Measurements from ENCODE around the gene AGA.
A peak's percentile ranks its signal among the peaks of the same experiment; 100 is the strongest.

The AGA gene

GRCh38 chr4:177448850-177449249 lies 6.6 kb upstream of the AGA start:
- TF ChIP-seq CTCF (conservative IDR thresholded peaks at IDR 0.05) (no peak), ZFX (IDR thresholded peaks at IDR 0.05) (no peak)
- no peak overlapping the region for H3K27ac ChIP-seq

GRCh38 chr4:177447417-177448004 lies 5.3 kb upstream of the AGA start:
- no peak overlapping the region for H3K27ac ChIP-seq
- TF ChIP-seq ZFX (IDR thresholded peaks at IDR 0.05) (no peak), CTCF (conservative IDR thresholded peaks at IDR 0.05) (no peak)

- no peak overlapping the region for H3K27ac ChIP-seq
- TF ChIP-seq CTCF (conservative IDR thresholded peaks at IDR 0.05), result no peak
These were observed 4.3 kb upstream of the AGA start for GRCh38 chr4:177446586-177446985.

GRCh38 chr4:177444911-177445736 lies 2.9 kb upstream of the AGA start:
- no peak for TF ChIP-seq CTCF (conservative IDR thresholded peaks at IDR 0.05)
- TF ChIP-seq ZFX (IDR thresholded peaks at IDR 0.05), result no peak
- no peak overlapping the region for H3K27ac ChIP-seq

- peak overlapping the region; percentile 88 for H3K27ac ChIP-seq
- TF ChIP-seq CTCF (conservative IDR thresholded peaks at IDR 0.05) (no peak; the same call in 1 of the 2 replicates), ZFX (IDR thresholded peaks at IDR 0.05) (no peak)
These were observed 1.0 kb downstream of the AGA start for GRCh38 chr4:177441061-177441802.

GRCh38 chr4:177436456-177436855 lies 5.8 kb downstream of the AGA start:
- H3K27ac ChIP-seq, result no peak overlapping the region
- TF ChIP-seq ZFX (IDR thresholded peaks at IDR 0.05) (no peak), CTCF (conservative IDR thresholded peaks at IDR 0.05) (no peak)

- no peak for TF ChIP-seq ZFX (IDR thresholded peaks at IDR 0.05)
- H3K27ac ChIP-seq, result no peak overlapping the region
These were observed 7.6 kb downstream of the AGA start for GRCh38 chr4:177434667-177435066.
